Hypothalamus (tissue), 51 donors: ENCODE data around the gene CRYGS.
"Not testable (repeated sequence)": the region's sequence is repeated elsewhere in the genome, so short reads cannot be mapped to it uniquely, and the experiment has no call there.

Source experiments
- DNase-seq, 51 donors: peaks; one replicate each; lab custom pipeline; 2025; lab: John Stamatoyannopoulos, UW

The CRYGS gene

DNA sequence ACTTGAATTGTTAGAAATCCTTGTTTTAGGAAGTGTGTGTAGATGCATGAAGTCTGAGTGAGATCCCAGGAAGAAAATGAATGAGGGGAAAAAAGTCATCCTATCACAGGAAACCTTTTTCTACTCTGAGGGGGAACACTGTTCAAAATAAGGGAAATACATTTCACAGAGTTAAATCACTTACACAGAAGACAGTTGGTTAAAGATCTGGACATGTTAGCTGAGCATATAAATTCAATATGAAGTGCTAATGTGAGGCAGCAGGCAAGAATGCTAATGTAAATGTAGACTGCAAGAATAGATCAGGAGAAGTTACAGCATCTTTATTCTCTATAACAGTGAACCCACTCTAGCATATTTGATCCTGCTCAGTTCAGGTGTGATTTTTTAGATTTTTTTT is 20.4 kb upstream of the CRYGS start:
- DNase-seq = no peak

DNA sequence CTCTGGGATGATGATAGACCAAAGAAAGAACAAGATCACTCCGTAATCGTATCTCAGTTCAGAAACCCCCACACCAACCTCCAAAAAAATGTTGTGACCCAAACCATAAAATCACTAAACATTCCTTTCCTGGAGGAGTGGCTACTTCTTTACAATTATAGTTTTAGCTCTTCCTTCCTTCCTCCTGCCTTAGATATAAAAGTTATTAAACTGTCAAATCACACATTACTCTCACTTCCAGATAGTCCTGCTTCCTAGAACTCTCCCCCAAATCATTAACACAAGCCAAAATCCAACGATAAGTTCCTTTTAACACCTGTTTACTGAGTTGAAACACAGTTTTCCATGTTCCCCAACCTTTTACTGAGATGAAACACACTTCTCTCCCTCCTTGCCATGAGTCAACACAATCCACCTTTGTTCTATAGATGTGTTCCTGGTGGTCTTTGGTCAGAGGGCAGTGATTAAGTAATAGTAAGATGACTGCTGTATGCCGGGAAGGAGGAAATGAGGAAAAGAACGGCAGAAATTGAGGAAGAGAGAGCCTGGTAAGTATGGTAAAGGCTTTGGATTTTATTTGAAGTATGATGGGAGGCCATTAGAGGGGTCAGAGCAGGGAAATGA is 8.3 kb upstream of the CRYGS start:
- no peak for DNase-seq

DNA sequence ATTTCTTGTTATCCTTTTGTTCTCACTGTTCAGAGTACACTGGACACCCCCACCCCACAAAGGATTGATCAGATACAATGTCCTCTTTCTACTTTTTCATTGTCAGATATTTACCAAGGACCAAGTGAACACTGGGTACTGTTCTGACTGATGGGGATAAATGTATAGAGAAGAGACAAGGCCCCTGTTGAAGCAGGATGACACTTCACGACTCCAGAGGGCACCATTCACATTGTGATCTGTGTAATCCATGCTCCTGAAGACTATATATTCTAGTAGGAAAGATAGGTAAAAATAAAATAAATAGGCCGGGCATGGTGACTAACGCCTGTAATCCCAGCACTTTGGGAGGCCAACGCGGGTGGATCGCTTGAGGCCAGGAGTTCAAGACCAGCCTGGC is 7.2 kb upstream of the CRYGS start:
- no peak for DNase-seq

DNA sequence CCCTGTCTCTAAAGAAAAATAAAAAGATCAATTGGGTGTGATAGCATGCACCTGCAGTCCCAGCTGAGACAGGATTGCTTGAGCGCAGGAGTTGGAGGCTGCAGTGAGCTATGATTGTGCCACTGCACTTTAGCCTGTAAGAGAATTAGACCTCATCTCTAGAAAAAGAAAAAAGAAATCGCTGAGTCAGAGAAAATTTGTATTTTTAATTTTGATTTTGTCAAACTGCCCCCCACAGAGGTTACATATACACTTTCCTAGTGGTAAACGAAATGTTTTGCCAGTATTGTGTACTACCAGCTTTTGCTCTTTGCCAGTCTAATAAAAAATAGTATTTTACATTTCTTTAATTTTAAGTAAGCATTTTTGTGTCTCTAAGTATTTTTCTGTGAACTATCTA is 5.3 kb upstream of the CRYGS start:
- DNase-seq = no peak

DNA sequence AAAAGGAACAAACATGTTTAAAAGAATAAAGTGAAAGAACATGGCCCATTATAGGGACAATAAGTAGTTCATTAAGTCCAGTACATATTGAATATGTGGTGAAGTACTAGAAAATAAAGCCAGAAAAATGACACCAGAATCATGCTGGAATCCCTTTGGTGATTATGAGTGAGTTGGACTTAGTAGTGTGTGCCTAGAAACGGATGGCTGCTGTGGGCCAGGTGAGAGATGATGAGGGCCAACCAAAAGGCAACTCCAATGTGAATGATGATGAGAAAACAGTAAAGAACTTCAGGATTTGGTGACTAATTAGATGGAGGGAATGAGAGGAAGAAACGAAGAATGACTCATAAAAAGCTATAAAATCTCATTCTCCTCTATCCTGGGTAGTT is 3.3 kb downstream of the CRYGS start:
- no peak for DNase-seq

DNA sequence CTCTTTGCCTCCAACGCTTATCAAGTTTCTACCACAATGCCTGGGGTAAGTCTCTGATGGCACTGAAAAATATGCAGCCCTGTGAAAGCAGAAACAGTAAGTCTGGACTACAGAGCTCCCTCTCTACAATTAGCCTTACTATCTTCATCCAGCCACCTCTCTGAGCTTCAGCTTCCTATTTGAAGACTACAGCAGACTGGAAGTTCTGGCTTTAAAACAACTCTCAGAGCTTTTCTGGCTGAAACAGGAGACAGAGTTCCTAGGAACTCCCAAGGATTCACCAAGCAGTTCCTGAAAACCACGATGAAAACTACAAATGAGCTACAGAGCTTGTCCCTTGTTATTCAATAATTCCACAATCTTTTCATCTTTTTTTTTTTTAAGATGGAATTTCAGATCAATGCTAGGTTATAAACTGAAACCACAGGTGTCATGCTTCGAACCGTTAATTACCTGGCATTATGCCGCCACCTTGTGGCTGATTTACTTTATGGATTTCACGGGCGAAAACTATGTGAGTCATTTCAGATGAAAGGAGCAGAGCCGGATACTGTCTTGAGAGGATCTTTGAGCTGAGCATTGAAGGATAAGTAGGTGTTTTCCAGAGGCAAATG is 3.9 kb downstream of the CRYGS start:
- DNase-seq = peak in 44 of 51 donors; percentile 1 to 85 (median 41)

DNA sequence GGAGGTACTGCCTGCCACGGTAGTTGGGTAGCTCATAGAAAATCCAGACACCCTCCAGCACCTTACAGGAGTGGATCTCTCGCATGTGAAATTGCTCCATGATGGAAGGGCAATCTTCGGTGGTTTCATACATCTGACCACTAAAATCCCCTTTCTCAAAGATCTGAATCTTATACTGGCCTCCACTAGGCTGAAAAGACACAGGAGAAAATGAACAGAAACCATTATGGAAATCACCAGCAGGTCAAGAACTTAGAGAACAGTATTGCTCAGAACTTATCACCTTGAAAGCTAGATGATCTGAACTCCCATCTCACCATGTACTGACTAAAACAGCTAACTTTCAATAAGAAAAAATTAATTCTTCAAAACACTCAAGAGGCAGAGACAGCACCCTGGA is 5.4 kb downstream of the CRYGS start:
- no peak for DNase-seq

DNA sequence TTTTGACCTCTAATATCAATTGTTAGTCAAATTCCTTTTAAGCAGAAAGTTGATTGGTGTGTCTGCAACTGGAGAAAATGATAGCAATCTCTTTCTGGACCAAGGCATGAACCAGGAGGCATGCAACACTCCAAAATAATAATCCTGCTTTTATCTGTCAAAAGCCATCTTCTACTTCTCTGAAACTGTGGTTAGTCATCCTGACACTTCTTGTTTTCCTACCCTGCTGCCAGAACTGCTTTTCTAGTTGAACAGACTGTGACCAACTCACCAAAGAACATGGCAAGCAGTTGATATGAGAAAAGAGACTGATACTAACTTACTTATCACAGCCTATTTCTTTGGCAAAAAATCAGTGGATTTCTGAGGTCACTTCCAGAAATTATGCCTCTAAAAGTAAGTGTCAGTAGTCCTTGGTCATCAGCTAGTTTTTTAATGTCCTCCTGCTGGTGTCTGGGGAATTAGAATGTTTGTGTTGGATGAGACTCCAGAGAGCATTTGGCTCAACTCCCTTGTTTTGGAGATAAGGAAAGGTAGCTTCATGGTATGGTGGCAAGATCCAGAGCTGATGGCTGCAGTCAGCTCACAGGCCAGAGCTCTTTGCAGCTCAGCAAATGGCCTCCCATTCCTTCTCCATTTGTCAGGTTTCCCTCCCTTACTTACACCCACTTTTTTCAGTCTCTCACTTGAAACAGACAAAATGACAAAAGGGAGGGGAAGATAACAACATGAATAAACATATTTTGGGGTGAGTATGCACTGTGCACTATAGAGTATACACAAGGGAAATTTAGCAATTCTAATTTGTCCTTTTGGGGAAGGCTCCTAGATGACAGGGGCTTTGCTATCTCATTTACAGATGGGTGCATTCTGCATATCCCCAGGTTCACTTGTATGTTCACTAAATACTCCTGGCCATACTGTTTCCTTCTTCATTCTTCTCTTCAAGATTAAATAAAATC is 7.0 kb downstream of the CRYGS start:
- no peak for DNase-seq

DNA sequence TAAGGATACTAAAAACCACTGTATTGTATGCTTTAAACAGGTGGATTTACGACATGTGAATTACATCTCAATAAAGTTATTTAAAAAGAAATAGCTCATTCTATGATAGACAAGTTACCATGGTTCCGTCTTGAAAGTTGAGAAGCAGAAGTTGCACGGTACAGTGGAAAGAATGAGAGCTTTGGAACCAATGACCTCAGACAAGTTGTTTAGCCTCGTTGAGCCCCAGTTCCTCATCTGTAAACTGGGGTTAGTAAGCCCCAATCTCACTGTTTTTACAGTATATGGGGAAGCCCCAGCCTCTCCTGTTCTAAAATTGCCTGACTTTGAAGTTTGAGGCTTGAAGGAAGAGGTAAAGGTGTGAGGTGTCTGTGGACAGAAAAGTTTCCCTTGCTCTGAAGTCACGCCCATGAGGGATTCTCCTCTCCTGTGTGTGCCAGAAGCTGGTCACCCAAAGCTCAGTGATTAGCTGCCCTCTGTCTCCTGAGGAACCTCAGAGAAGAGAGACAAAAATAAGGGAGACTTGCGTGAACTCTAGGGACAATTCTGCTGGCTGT is 10.0 kb downstream of the CRYGS start:
- DNase-seq = no peak

DNA sequence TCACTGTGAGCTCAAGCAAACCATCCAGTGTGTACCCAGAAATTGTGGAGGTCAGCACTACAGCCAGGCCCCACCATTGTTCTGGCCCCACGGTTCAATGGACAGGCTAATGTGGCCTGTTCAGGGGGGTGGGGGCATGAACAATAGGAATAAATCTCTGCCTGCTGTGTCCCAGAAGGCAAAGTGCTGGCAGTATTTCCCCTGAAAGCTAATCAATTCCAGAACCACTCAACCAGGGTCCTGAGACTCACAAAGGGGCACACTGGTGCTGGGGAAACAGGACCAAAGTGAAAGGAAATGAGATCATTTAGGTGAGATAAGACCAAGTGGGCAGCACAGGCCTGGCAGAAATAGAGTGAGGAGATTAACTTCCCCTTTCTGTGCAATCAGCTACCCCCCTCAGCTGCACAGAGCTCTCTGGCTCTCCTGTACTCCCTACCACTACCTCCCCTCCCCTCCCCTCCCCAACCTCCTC is 11.5 kb downstream of the CRYGS start:
- DNase-seq = no peak

DNA sequence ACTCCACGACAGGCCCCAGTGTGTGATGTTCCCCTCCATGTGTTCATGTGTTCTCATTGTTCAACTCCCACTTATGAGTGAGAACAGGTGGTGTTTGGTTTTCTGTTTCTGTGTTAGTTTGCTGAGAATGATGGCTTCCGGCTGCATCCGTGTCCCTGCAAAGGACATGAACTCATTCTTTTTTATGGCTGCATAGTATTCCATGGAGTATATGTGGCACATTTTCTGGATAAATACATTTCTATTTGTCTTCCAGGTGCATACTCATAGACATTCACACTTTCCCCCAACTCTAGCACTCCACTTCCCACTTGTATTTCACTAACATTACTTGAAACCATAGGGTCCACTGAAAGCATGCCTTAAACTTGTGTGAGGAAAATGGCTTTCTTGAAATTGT is 12.5 kb downstream of the CRYGS start:
- DNase-seq = not testable (repeated sequence)

DNA sequence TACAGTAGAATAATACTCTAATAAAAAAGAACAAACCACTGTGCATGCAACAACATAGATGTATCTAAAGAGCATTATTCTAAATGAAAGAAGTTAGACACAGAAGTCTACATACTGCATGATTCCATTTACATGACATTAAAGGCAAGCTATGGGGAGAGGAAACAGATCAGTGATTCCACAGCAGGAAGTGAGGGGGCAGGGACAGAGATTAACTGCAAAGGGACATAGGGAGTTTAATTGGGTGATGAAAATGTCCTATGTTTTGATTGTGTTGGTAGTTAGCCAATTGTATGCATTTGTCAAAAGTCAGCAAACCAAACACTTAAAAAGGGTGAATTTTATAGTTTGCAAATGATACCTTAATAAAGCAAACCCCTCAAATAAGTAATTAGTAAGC is 13.8 kb downstream of the CRYGS start:
- no peak for DNase-seq

DNA sequence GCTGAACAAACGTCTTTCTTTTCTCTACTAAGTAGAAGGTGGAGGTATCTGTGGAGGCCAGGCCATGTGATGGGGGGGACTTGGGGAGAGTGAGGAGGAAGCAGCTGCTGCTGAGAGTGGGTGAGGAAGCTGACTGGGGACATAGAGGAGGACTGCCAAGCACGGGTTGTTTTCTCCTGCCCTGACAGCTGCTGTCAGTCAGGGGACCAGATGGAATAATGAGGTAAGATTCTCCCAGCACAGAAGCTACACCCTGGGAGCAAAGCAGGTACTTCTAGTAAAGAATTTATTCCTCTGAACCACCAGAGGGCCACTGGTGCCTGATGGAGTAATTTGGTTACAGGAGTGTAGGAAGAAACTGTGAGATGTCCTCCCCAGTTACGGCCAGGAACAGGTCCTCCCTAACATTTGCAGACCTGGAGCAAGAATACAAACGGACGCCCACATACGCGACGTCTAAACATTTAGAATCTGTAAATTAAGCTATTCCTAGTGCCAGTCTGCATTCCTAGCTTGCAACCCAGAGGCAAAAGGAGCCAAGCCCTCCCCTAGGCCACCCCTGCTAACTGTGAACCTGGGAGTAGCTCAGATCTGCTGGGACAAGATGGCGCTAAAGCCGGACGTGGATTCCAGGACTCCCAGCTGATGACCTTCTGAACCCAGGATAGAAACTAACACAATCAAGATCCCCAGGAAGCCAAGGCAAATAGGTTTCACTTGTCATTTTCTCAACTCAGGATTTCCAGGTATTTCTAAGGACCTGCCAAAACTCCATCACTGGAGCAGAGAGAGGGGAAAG is 14.8 kb downstream of the CRYGS start:
- DNase-seq = peak in 1 of 51 donors; percentile 21

DNA sequence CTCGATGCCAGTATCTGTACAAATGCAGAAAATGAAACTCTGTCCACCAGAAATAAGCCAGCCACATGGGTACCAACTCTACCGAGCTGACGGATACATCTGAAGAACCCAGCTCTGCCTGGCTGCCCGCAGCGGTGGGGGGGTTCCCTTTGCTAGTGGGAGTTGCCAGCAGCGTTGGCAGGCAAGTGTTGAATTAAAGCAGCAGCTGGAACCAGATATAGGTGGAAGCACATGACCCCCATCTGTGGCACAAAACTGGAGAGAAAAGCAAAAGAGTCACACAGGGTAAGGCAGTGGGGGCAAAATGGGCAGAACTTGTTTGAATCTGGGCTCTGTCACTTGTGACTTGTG is 17.9 kb downstream of the CRYGS start:
- DNase-seq = no peak

DNA sequence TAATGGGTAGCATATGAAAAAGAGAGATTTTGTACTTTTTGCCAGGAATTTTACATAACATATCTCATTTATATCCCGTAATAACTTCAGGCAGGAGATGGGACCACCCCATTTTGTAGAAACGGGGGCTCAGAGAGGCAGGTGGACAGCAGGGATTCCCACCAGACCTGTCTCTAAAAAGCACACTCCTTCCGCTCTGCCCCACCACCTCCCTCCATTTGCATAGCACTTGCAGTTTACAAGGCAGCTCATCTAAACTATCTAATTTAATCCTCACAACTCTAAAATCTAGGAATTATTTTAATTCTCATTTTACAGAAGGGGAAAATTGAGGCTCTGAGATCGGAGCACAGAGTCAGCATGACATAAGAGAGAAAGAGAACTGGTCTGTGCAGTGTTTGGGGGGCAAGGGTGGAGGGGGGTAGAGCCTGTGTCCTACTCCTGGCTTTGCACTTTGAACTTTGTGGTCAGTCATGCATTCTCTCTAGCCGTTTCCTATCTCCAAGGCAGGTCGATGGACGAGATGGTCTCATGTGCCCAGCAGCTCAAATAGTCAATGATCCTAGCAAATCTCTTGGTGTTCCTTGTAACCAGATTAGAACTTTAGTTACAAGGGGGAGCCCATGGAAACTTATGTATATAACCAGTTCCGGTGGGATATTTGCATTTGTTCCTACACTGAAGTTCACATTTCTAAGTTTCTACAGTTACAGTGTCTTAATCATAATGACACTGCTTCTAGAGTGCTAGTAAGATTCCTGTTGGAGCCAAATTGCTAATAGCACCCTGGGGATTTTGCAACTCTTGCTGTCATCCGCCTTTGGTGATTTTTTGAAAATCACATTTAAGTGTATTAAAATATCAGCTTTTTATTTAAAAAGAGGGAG is 18.6 kb downstream of the CRYGS start:
- DNase-seq = no peak

DNA sequence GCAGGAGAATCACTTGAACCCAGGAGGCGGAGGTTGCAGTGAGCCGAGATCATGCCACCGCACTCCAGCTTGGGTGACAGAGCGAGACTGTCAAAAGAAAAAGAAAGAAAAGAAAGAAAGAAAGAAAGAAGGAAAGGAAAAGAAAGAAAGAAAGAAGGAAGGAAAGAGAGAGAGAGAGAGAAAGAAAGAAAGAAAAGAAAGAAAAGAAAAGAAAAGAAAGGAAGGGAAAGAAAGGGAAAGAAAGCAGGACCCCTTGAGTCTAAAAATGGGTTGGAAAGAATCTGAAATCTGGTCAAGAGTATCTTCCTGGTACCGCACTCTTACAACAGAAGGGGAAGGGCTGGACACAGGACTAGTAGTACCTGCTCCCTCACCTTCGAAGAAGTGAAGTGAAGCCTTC is 19.6 kb downstream of the CRYGS start:
- DNase-seq = no peak

DNA sequence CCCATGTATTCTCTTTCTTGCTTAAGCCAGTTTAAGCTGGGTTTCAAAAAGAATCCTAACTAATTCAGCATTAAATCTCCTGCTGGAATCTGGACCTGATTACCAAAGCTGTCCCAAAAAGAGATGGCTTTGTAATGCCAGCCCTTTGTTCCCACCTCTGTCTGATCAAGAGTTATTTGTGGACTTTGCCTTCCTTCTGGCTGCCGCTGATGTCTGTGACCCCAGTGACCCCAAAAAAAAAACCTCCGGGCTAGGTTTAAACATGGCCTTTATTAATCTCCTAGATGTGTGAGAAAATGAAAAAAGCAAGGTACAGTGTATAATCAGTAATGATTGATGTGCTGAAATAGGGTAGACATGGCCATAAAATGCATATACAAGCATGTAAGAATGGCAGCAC is 20.7 kb downstream of the CRYGS start:
- DNase-seq = no peak

DNA sequence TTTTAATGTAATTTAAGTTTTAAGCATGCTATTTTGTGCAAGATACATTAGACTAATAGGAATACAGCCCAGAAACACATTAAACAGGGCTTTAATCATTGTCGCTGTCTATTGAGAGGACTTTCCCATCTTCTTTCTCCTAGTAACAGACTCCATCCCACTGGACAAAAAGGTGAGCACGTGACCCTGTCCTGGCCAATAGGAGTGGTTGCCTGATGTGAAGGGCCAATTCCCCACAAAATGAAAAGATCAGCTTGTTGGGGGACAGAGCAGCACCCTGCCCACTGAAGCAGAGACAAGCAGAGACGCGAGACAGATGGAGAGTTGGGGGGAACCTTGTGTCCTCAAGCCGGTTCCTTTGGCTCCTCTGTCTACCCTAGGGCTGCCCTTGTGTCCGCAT is 21.2 kb downstream of the CRYGS start:
- DNase-seq = no peak
